Measurements from ENCODE around the gene NXF1. TPM values are rescaled to one million over a fixed set of nuclear protein-coding genes. Genes with fewer than 3 reads are reported as not detected.

The NXF1 gene
- total and polyA plus RNA-seq, 10 of the 15 experiments (the other 5 are each of a cell fraction or from before 2014, with no cell fraction given), result 20.7 to 84.9 (median 40.6) TPM

GRCh38 chr11:62850911-62851806, 45.9 kb upstream of the NXF1 start (continued):
- TF ChIP-seq MLLT1 (IDR thresholded peaks at IDR 0.05), result no peak
- TF ChIP-seq POLR2A (IDR thresholded peaks at IDR 0.05; ENCODE audit: low read depth, low read length), result peak; percentile 66
- TF ChIP-seq SP1 (IDR thresholded peaks at IDR 0.05; ENCODE audit: low read depth, low read length), result no peak
- TF ChIP-seq SMAD5 (IDR thresholded peaks at IDR 0.05; ENCODE audit: low read depth), result peak; percentile 22; the same call in 1 of the 2 replicates
- no peak for TF ChIP-seq TBL1XR1 (IDR thresholded peaks at IDR 0.05; ENCODE audit: low read depth, low read length)
- no peak for TF ChIP-seq YBX1 (IDR thresholded peaks at IDR 0.05)
- peak; percentile 34; the same call in 1 of the 2 replicates for TF ChIP-seq FOXM1 (IDR thresholded peaks at IDR 0.05; ENCODE audit: low read depth, low read length)
- no peak for TF ChIP-seq CREB1 (IDR thresholded peaks at IDR 0.05; ENCODE audit: low read depth)
- TF ChIP-seq RUNX3 (IDR thresholded peaks at IDR 0.05; ENCODE audit: low read length), result peak; percentile 10; the same call in 1 of the 2 replicates
- 0 out of 2 replicates have a peak, but pooled peaks have one; percentile 13 for TF ChIP-seq CREM (IDR thresholded peaks at IDR 0.05; ENCODE audit: low read depth)
- TF ChIP-seq POLR2AphosphoS2 (IDR thresholded peaks at IDR 0.05; ENCODE audit: low read depth, low read length), result peak; percentile 13; the same call in 1 of the 2 replicates
- TF ChIP-seq TCF3 (IDR thresholded peaks at IDR 0.05; ENCODE audit: borderline replicate concordance, insufficient read depth, low read depth, low read length), result no peak
- TF ChIP-seq MTA2 (IDR thresholded peaks at IDR 0.05; ENCODE audit: low read depth), result no peak
- no peak for TF ChIP-seq CHD1 (IDR thresholded peaks at IDR 0.05; ENCODE audit: low read depth, low read length)
- no peak for TF ChIP-seq ZNF384 (IDR thresholded peaks at IDR 0.05; ENCODE audit: borderline replicate concordance, low read depth, low read length)
- TF ChIP-seq NR2F1 (conservative IDR thresholded peaks at IDR 0.05), result no peak
- no peak for TF ChIP-seq NR2C2 (IDR thresholded peaks at IDR 0.05; ENCODE audit: borderline replicate concordance, control insufficient read depth, insufficient read length, low read depth)
- TF ChIP-seq MTA3 (IDR thresholded peaks at IDR 0.05; ENCODE audit: borderline replicate concordance, low read length), result peak; percentile 97
- no peak for TF ChIP-seq MEF2B (IDR thresholded peaks at IDR 0.05; ENCODE audit: partially characterized antibody, poor library complexity, severe bottlenecking)
- no peak for TF ChIP-seq ESRRA (IDR thresholded peaks at IDR 0.05; ENCODE audit: low read length)
- no peak for TF ChIP-seq ASH2L (IDR thresholded peaks at IDR 0.05; ENCODE audit: borderline replicate concordance, low read depth)
- TF ChIP-seq LARP7 (IDR thresholded peaks at IDR 0.05), result no peak
- TF ChIP-seq SIX5 (IDR thresholded peaks at IDR 0.05; ENCODE audit: low read depth, low read length, severe bottlenecking), result no peak
- peak; percentile 25; the same call in 1 of the 2 replicates for TF ChIP-seq NFIC (IDR thresholded peaks at IDR 0.05; ENCODE audit: low read depth, low read length)
- no peak for TF ChIP-seq IKZF2 (IDR thresholded peaks at IDR 0.05)
